Bronchial epithelial cell (primary cell): ENCODE data around the gene C2CD4A. TPM values are rescaled to one million over a fixed set of nuclear protein-coding genes. Genes with fewer than 3 reads are reported as not detected.

Source experiments
- DNase-seq: peaks from one replicate; pipeline ENCODE4 v3.0.0-alpha.2; 2010; ENCODE audit warnings: low read depth
- FAIRE-seq: peaks from 2 replicates; lab custom pipeline; 2011; peaks lifted over from hg19 to GRCh38; lab: Jason Lieb, UNC
- H3K27me3 ChIP-seq: 2 replicates; pipeline ENCODE4 v1.5.1; 2011; ENCODE audit warnings: low read length; ENCODE audit not compliant: control insufficient read depth, insufficient read depth
- H3K36me3 ChIP-seq: 2 replicates; pipeline ENCODE4 v1.5.1; 2011; ENCODE audit warnings: low read length; ENCODE audit not compliant: control insufficient read depth, insufficient read depth
- H3K4me3 ChIP-seq: 2 replicates; pipeline ENCODE4 v1.5.1; 2011; ENCODE audit warnings: mild to moderate bottlenecking, low read depth, low read length, control low read depth
- CTCF ChIP-seq: IDR thresholded peaks from 2 replicates; pipeline ENCODE4 v1.5.1; 2011; ENCODE audit warnings: mild to moderate bottlenecking, moderate library complexity, low read length, control low read depth, inconsistent platforms; ENCODE audit not compliant: insufficient read depth, severe bottlenecking
- total RNA-seq: library from RNA; depleted of rRNA; stranded (reverse); fragments of >200 nt; gene quantifications from 2 replicates; pipeline ENCODE4 v1.2.1, GENCODE V29; 2014

C2CD4A gene
- total RNA-seq, 1 donor from 2014 or later, result 0.53 TPM

DNA sequence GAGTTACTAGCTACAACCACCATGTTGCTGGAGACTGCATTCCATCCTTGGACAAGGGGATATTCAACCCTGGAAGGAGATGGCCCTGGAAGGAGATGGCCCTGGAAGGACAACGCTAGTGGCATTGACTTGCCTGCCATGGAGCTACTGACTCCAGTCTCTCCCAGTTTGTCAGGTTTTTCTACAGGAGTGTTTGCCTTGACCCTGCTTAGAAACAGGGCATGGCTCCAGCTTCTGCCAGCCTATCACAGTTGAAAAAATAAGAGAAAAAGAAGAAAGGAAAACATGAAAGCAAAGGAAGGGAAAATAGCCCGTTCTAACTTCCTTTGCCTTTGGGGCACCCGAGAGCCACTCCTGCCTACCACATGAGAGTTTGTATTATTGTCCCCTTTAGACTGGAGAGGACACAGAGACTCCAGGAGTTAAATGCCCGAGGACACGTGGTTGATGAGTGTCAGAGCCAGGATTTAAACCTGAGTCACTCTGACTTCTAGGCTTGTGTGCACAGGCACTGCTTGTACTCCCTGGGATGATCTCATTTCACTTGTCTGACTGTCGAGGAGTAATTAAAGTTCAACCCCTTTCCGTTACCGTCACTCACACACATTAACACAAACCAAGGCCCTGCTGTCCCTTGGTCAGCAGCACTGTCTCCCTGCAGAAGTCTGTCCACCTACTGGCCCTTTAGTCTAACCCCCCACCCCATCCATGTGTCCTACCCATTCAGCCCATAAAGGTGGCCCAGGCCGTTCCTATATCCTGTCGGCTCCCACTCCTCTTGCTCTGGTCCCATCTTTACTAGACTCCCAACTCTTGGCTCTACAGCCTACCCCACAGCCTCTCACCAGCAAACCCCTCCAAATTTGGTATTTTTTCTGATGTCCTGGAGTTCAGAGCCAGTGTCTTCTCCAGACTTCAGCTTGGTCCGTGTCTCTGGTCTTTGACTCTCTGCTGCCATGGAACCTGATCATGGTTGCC lies 46.1 kb downstream of the C2CD4A start:
- FAIRE-seq, result peak; percentile 99
- no peak overlapping the region for H3K4me3 ChIP-seq

GRCh38 chr15:62115847-62116246 lies 49.1 kb downstream of the C2CD4A start:
- FAIRE-seq (no peak), DNase-seq (no peak)
- Histone ChIP-seq H3K27me3 (no peaks in the 10 kb centered on the region), H3K4me3 (no peak overlapping the region), H3K36me3 (no peaks in the 10 kb centered on the region)
- no peak for TF ChIP-seq CTCF

More for the DNA sequence above, 46.1 kb downstream of the C2CD4A start:
- DNase-seq, result peak; percentile 97
- TF ChIP-seq CTCF, result no peak
- H3K36me3 ChIP-seq, result no peaks in the 10 kb centered on the region
- no peaks in the 10 kb centered on the region for H3K27me3 ChIP-seq

DNA sequence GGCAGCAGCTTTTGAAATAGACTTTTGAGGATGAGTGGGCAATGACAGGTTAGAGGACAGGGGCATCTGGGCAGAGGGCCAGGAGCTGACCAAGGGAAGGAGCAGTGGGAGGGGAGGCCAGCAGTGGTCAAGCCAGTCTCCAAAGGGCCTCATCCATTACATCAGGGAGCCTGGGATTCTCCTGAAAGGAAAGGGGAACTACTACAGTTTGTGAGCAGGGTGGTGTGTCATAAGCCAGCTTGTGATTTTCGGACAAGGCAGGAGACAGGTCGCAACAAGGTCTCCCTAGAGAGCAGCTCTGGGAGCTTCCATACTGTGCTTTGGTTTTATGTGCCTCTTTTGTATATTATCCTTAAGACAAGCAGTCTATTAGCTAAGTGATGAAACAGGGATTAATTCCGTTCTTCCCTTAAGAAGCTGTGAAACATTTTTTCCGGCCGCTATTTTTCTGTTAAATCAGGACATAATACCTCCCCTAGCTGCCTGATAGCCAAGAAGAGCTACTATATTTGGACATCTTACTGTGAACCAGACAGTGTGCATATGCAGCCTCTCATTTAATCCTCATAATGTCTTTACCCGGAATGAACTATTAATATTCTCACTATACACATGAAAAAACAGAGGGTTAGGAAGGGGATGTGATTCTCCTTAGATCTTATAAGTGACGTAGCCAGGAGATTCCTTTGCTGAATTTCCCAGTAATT lies 51.9 kb downstream of the C2CD4A start:
- FAIRE-seq, result no peak
- no peaks in the 10 kb centered on the region for H3K27me3 ChIP-seq
- H3K36me3 ChIP-seq, result no peaks in the 10 kb centered on the region
- TF ChIP-seq CTCF, result no peak
- peak; percentile 46 for DNase-seq
- no peak overlapping the region for H3K4me3 ChIP-seq

DNA sequence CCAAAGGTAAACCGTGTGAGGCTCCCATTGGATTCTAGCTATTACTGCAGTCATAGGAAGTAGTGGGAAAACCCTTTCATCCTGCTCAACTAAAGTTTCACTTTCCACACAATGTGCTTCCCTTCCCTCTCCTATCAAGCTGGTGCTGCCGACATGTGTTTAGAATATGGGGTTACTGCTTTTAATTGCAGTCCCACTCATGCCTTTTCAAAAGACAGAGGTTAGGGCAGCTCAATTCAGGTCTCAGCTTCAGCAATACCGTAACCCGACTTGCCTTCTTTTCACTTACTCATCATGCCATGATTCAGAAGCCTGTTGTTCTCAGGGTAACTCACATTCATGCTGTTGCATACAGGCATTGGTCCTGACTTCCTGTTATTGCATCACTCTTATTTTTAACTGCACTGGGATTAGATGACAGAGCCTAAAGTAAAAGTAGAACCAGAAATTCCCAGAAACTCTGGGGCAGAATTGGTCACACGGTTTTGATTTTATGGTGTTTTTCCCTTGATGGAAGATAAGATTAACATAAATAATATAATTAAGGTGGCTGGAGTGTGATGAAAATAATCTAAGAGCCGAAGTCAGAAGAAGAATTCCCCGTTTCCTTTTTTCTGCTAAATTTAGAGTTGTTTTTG lies 52.6 kb downstream of the C2CD4A start:
- TF ChIP-seq CTCF, result no peak
- DNase-seq (peak; percentile 99), FAIRE-seq (peak; percentile 92)
- H3K27me3 ChIP-seq, result no peaks in the 10 kb centered on the region
- no peaks in the 10 kb centered on the region for H3K36me3 ChIP-seq
- no peak overlapping the region for H3K4me3 ChIP-seq

GRCh38 chr15:62119874-62120273 lies 53.1 kb downstream of the C2CD4A start:
- no peaks in the 10 kb centered on the region for H3K36me3 ChIP-seq
- DNase-seq (no peak), FAIRE-seq (no peak)
- H3K27me3 ChIP-seq, result no peaks in the 10 kb centered on the region
- H3K4me3 ChIP-seq, result no peak overlapping the region
- TF ChIP-seq CTCF, result no peak

Other genes starting within 250 kb of the C2CD4A start
- gene VPS13C, start 6.5 kb upstream of the C2CD4A start, total RNA-seq, result 35.0 and 40.2 TPM in 2 replicates
- 0.26 TPM in 2 replicates for gene C2CD4B, start 98.3 kb downstream of the C2CD4A start, total RNA-seq